Measurements from ENCODE around the gene PHACTR3.

DNA sequence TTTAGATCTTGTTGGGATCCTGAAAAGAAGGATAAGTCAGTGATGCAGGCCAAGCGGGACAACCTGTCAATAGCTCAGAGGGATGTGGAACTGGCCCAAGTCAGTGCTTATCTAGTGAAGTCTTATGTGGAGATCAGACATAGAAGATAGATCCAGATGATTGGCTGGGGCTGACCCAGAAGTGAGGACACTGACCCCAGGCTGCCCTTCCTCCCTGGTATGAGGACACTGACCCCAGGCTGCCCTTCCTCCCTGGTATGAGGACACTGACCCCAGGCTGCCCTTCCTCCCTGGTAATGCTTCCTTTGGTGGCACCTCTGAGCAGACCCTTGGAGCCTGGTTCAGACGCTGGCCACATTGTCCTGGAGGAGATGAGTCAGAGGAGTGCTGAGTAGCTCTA is 159.7 kb downstream of the PHACTR3 start:
- TF ChIP-seq, protein P1, sequence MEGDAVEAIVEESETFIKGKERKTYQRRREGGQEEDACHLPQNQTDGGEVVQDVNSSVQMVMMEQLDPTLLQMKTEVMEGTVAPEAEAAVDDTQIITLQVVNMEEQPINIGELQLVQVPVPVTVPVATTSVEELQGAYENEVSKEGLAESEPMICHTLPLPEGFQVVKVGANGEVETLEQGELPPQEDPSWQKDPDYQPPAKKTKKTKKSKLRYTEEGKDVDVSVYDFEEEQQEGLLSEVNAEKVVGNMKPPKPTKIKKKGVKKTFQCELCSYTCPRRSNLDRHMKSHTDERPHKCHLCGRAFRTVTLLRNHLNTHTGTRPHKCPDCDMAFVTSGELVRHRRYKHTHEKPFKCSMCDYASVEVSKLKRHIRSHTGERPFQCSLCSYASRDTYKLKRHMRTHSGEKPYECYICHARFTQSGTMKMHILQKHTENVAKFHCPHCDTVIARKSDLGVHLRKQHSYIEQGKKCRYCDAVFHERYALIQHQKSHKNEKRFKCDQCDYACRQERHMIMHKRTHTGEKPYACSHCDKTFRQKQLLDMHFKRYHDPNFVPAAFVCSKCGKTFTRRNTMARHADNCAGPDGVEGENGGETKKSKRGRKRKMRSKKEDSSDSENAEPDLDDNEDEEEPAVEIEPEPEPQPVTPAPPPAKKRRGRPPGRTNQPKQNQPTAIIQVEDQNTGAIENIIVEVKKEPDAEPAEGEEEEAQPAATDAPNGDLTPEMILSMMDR (IDR thresholded peaks at IDR 0.05): no peak
- TF ChIP-seq POLR2AphosphoS5 (IDR thresholded peaks at IDR 0.05) (no peak), POLR2A (IDR thresholded peaks at IDR 0.05) (no peak), EP300 (IDR thresholded peaks at IDR 0.05) (no peak)

All from gastroesophageal sphincter (tissue), 3 donors.